BE2C (cell line): ENCODE measurements around the gene CHD6.
A peak's percentile ranks its signal among the peaks of the same experiment; 100 is the strongest.

Experiments
- DNase-seq: peaks from one replicate; pipeline ENCODE4 v3.0.0-alpha.2; 2020
- H3K27me3 ChIP-seq: fragments of 250-450 bp; sonication (Bioruptor Pico); 2 replicates; pipeline ENCODE4 v1.5.1; 2020; ENCODE audit warnings: mild to moderate bottlenecking
- H3K36me3 ChIP-seq: fragments of 250-450 bp; sonication (Bioruptor Pico); 2 replicates; pipeline ENCODE4 v1.5.1; 2020; ENCODE audit warnings: mild to moderate bottlenecking
- H3K4me1 ChIP-seq: fragments of 250-450 bp; sonication (Bioruptor Pico); 2 replicates; pipeline ENCODE4 v1.5.1; 2020
- H3K4me3 ChIP-seq: 2 replicates; pipeline ENCODE4 v1.5.1; 2011; ENCODE audit warnings: low read depth, low read length
- H3K9me3 ChIP-seq: fragments of 250-450 bp; sonication (Bioruptor Pico); 2 replicates; pipeline ENCODE4 v1.5.1; 2020
- TF ChIP-seq, protein P1 (sequence below): IDR thresholded peaks from 2 replicates; pipeline ENCODE4 v1.5.1; 2012; ENCODE audit warnings: mild to moderate bottlenecking, low read depth, low read length

The CHD6 gene

DNA sequence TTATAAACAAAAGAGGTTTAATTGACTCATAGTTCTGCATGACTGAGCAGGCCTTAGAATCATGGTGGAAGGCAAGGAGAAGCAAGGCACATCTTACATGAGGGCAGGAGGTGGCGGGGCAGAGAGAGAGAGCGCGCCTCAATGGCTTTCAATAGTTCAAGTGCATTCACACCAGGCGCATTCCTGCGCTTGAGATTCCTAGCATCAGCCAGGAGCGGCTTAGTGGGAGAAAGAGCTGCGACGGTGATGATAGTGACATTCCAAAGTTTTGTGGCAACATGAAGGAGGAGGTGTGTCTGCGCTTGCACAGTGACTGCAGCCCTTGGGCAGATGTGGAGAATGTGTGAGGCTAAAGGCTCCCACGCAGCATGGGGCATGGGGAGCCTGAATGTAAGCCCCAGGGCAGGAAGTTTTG, 226.6 kb downstream of the CHD6 start:
- no peaks in the 10 kb centered on the region for H3K36me3 ChIP-seq
- DNase-seq = no peak

DNA sequence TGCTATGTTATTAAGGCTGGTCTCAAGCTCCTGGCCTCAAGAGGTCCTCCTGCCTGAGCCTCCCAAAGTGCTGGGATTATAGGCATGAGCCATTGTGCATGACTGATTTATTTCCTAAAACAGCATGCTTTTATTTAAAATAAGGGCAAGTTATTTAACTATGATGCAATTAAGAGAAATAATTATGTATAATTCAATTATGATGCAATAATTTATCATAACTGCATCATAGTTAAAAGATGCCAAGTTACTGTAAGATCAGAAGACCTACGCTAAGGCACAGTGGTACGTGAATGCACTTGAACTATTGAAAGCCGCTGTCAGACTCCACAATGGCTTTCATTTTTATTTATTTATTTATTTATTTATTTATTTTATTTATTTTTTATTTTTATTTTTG, 227.3 kb downstream of the CHD6 start:
- Histone ChIP-seq H3K27me3 (no peaks in the 10 kb centered on the region), H3K4me3 (no peak overlapping the region), H3K36me3 (no peaks in the 10 kb centered on the region), H3K4me1 (peaks cover 22% of the 10 kb centered on the region), H3K9me3 (peaks cover 2% of the 10 kb centered on the region; the same call in 1 of the 2 replicates)
- DNase-seq = no peak
- TF ChIP-seq, protein P1, sequence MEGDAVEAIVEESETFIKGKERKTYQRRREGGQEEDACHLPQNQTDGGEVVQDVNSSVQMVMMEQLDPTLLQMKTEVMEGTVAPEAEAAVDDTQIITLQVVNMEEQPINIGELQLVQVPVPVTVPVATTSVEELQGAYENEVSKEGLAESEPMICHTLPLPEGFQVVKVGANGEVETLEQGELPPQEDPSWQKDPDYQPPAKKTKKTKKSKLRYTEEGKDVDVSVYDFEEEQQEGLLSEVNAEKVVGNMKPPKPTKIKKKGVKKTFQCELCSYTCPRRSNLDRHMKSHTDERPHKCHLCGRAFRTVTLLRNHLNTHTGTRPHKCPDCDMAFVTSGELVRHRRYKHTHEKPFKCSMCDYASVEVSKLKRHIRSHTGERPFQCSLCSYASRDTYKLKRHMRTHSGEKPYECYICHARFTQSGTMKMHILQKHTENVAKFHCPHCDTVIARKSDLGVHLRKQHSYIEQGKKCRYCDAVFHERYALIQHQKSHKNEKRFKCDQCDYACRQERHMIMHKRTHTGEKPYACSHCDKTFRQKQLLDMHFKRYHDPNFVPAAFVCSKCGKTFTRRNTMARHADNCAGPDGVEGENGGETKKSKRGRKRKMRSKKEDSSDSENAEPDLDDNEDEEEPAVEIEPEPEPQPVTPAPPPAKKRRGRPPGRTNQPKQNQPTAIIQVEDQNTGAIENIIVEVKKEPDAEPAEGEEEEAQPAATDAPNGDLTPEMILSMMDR = no peak

More for the DNA sequence above, 226.6 kb downstream of the CHD6 start:
- peaks cover 2% of the 10 kb centered on the region; the same call in 1 of the 2 replicates for H3K9me3 ChIP-seq
- TF ChIP-seq, protein P1 = no peak
- H3K4me3 ChIP-seq = no peak overlapping the region
- peaks cover 27% of the 10 kb centered on the region for H3K4me1 ChIP-seq
- no peaks in the 10 kb centered on the region for H3K27me3 ChIP-seq

DNA sequence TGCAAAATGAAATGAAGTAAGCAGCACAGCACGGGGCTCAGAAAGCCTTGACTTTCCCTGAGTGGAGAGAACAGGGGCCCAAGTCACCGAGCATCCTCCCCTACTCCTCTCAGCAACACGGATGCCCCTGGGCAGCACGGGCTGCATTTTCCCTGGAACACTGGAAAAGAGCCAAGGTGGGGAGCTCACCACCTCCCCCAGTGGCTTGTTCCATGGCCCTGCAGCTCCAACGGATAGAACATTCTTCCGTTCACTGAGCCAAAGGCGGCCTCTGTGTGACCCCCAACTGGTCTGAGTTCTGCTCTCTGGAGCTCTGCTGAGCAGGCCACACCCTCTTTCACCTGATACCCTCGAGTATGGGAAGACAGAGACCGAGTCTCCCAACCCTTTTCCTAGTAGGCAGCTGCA, 230.7 kb downstream of the CHD6 start:
- Histone ChIP-seq H3K4me3 (no peak overlapping the region), H3K9me3 (peaks cover 2% of the 10 kb centered on the region; the same call in 1 of the 2 replicates), H3K36me3 (no peaks in the 10 kb centered on the region), H3K4me1 (peaks cover 4% of the 10 kb centered on the region), H3K27me3 (no peaks in the 10 kb centered on the region)
- peak; percentile 43 for DNase-seq
- TF ChIP-seq, protein P1 = peak; percentile 40

DNA sequence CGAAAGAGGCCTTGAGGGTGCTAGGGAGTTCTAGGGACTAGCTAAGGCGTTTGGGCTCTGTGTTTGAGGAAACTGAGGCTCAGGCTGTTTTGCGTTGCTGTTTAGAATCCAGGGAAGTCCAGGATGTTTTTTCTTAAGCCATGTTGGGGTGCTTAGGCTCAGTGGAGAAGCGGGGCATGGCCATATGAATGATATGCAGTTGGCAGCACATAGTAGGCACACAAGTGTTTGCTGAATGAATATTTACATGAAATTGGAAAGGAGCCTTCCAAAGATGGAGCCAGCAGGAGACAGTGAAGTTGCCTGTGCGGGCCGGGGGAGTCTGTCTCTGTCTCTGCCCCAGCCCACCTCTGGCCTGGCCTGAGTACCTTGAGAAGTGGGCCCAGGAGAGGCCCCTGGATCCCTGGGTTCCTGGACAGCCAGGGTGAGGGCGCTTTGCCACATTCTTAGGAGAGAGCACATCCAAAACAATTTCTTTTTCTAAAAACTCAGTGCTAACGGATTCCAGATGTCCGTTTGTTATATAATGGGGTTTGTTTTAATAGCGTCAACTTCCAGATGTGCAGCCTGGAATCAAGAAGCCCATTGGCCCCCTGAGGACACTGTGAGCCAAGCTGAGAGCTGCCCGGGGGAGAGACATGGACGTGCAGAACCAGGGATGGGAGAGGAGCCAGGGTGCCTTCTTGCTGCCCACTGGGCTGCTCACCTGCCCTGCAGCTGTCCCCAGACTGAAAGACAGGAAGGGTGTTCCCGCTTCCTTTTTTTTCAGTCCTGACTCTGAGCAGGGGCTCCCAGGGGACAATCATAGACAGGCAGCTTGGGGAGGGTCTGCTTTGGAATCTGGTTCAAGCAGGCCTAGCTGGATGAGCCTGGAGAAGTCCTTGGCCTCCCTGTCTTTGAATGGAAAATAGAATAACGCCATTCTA, 231.4 kb downstream of the CHD6 start:
- no peak for DNase-seq
- Histone ChIP-seq H3K4me3 (no peak overlapping the region), H3K27me3 (no peaks in the 10 kb centered on the region)

DNA sequence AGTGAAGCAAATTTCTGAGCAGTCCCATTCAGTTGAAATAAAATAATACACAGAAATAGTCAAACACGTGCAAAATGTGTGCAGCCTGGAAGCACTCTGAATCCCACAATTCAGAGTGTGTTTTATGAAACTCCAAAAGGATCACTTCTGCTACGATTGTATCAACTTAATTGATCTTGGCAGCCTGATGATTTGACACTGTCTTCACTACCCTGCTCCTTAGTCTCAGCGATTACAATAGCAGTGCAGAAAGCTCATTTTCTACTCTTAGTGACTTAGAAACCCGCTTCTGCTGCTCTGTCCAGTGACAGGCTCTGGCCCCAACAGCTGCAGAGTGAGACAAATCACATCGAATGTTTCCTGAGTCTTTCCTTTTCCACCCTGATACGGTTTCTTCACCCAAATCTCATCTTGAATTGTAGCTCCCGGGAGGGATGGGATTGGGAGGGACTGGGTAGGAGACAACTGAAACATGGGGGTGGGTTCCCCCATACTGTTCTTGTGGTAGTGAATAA, 235.3 kb downstream of the CHD6 start:
- TF ChIP-seq, protein P1 = no peak
- Histone ChIP-seq H3K4me1 (peaks cover 4% of the 10 kb centered on the region), H3K27me3 (no peaks in the 10 kb centered on the region), H3K9me3 (no peaks in the 10 kb centered on the region), H3K36me3 (no peaks in the 10 kb centered on the region), H3K4me3 (no peak overlapping the region)
- no peak for DNase-seq

More for the DNA sequence above, 231.4 kb downstream of the CHD6 start:
- Histone ChIP-seq H3K4me1 (peaks cover 4% of the 10 kb centered on the region), H3K36me3 (no peaks in the 10 kb centered on the region), H3K9me3 (peaks cover 2% of the 10 kb centered on the region; the same call in 1 of the 2 replicates)
- TF ChIP-seq, protein P1 = no peak
